Mesenchymal stem cell (in vitro differentiated cells and primary cell): Measurements from ENCODE around the gene ERGIC1.
A peak's percentile ranks its signal among the peaks of the same experiment; 100 is the strongest.

Experiments
- DNase-seq: peaks from one replicate; pipeline ENCODE4 v3.0.0-alpha.2; 2013
- H2AFZ ChIP-seq: one replicate; pipeline ENCODE4 v1.6.1; 2013; ENCODE audit warnings: low read depth, mild to moderate bottlenecking, control low read depth, inconsistent platforms, low read length, moderate library complexity
- H2AK5ac ChIP-seq: 2 replicates; pipeline ENCODE4 v1.6.1; 2013; ENCODE audit warnings: low read length, moderate library complexity, mild to moderate bottlenecking, inconsistent platforms; ENCODE audit not compliant: severe bottlenecking
- H2BK120ac ChIP-seq: one replicate; pipeline ENCODE4 v1.6.1; 2013; ENCODE audit warnings: low read depth, mild to moderate bottlenecking, inconsistent platforms, low read length, moderate library complexity
- H2BK12ac ChIP-seq, 2 experiments: one replicate each; pipeline ENCODE4 v1.6.1; 2013; ENCODE audit warnings: inconsistent platforms in 2 of 2, low read length in 2 of 2, mild to moderate bottlenecking in 2 of 2, moderate library complexity in 2 of 2, control low read depth in 1 of 2
- H2BK15ac ChIP-seq: one replicate; pipeline ENCODE4 v1.6.1; 2013; ENCODE audit warnings: mild to moderate bottlenecking, low read depth, inconsistent platforms; ENCODE audit not compliant: poor library complexity, severe bottlenecking
- H2BK5ac ChIP-seq: 2 replicates; pipeline ENCODE4 v1.6.1; 2013; ENCODE audit warnings: low read depth, mild to moderate bottlenecking, low read length, control low read depth, inconsistent platforms; ENCODE audit not compliant: poor library complexity, severe bottlenecking
- H3K14ac ChIP-seq, 2 experiments: one replicate each; pipeline ENCODE4 v1.6.1; 2013; ENCODE audit warnings: inconsistent platforms in 2 of 2, low read length in 2 of 2, control low read depth in 1 of 2, mild to moderate bottlenecking in 1 of 2, moderate library complexity in 1 of 2
- H3K18ac ChIP-seq, 2 experiments: one replicate each; pipeline ENCODE4 v1.6.1; 2013; ENCODE audit warnings: inconsistent platforms in 2 of 2, low read length in 2 of 2, control low read depth in 1 of 2, low read depth in 1 of 2, mild to moderate bottlenecking in 1 of 2
- H3K23ac ChIP-seq, 2 experiments: one replicate each; pipeline ENCODE4 v1.6.1; 2013; ENCODE audit warnings: inconsistent platforms in 2 of 2, low read length in 2 of 2, mild to moderate bottlenecking in 2 of 2, moderate library complexity in 2 of 2, control low read depth in 1 of 2
- H3K27ac ChIP-seq: 2 replicates; pipeline ENCODE4 v1.5.1; 2013; ENCODE audit warnings: mild to moderate bottlenecking, moderate library complexity, low read length, control low read depth, inconsistent platforms; ENCODE audit not compliant: poor library complexity, severe bottlenecking
- H3K27me3 ChIP-seq, 2 experiments: 2 replicates each; pipeline versions ENCODE4 v1.6.1 to v1.7.0; 2013; ENCODE audit warnings: low read length in 2 of 2, mild to moderate bottlenecking in 2 of 2, moderate library complexity in 2 of 2, control low read depth in 1 of 2, inconsistent platforms in 1 of 2; ENCODE audit not compliant: control insufficient read depth in 1 of 2, insufficient read depth in 1 of 2
- H3K36me3 ChIP-seq, 2 experiments: 2 replicates each; pipeline versions ENCODE4 v1.6.1 to v1.7.0; 2013; ENCODE audit warnings: low read length in 2 of 2, control low read depth in 1 of 2, inconsistent platforms in 1 of 2, low read depth in 1 of 2, mild to moderate bottlenecking in 1 of 2; ENCODE audit not compliant: insufficient read depth in 2 of 2, control insufficient read depth in 1 of 2
- H3K4ac ChIP-seq, 2 experiments: one replicate each; pipeline ENCODE4 v1.6.1; 2013; ENCODE audit warnings: inconsistent platforms in 2 of 2, low read length in 2 of 2, mild to moderate bottlenecking in 2 of 2, moderate library complexity in 2 of 2, control low read depth in 1 of 2, low read depth in 1 of 2
- H3K4me1 ChIP-seq: 2 replicates; pipeline ENCODE4 v1.6.1; 2013; ENCODE audit warnings: low read depth, low read length, control low read depth; ENCODE audit not compliant: control insufficient read depth, insufficient read depth
- H3K4me2 ChIP-seq: 2 replicates; pipeline ENCODE4 v1.6.1; 2013; ENCODE audit warnings: low read length, mild to moderate bottlenecking, inconsistent platforms; ENCODE audit not compliant: poor library complexity, severe bottlenecking
- H3K4me3 ChIP-seq, 2 experiments: 2 replicates each; pipeline versions ENCODE4 v1.5.1 to v1.7.0; 2013; ENCODE audit warnings: low read length in 2 of 2, mild to moderate bottlenecking in 2 of 2, control low read depth in 1 of 2, low read depth in 1 of 2; ENCODE audit not compliant: insufficient read depth in 1 of 2
- H3K79me1 ChIP-seq: replicated peaks from 2 replicates; pipeline ENCODE4 v1.6.1; 2013; ENCODE audit warnings: mild to moderate bottlenecking, control low read depth, low read length, inconsistent platforms; ENCODE audit not compliant: poor library complexity, severe bottlenecking
- H3K9ac ChIP-seq: 2 replicates; pipeline ENCODE4 v1.7.0; 2013; ENCODE audit warnings: mild to moderate bottlenecking, low read length, moderate library complexity
- H3K9me3 ChIP-seq: 2 replicates; pipeline ENCODE4 v1.7.0; 2013; ENCODE audit warnings: mild to moderate bottlenecking, low read length; ENCODE audit not compliant: control insufficient read depth
- H4K8ac ChIP-seq: one replicate; pipeline ENCODE4 v1.6.1; 2013; ENCODE audit warnings: inconsistent platforms, mild to moderate bottlenecking, low read length, moderate library complexity
- H4K91ac ChIP-seq: one replicate; pipeline ENCODE4 v1.6.1; 2013; ENCODE audit warnings: mild to moderate bottlenecking, low read length, inconsistent platforms
- WGBS: methylation state at CpG from one replicate; pipeline ENCODE4 v1.1.7; 2013; ENCODE audit warnings: mixed read lengths; 5-methylcytosine and 5-hydroxymethylcytosine counted together

The ERGIC1 gene

GRCh38 chr5:172890659-172891058 is 56.6 kb downstream of the ERGIC1 start:
- H3K4me1 ChIP-seq, result peaks cover 14% of the 10 kb centered on the region
- H2BK5ac ChIP-seq, result no peak overlapping the region
- no peak overlapping the region for H3K4me3 ChIP-seq
- H4K8ac ChIP-seq, result no peak overlapping the region
- H3K18ac ChIP-seq, result no peak overlapping the region
- no peak overlapping the region for H2BK120ac ChIP-seq
- no peak overlapping the region for H2BK15ac ChIP-seq
- no peak for DNase-seq
- no peak overlapping the region for H3K4me2 ChIP-seq
- no peak overlapping the region for H2AK5ac ChIP-seq
- no peaks in the 10 kb centered on the region for H3K27me3 ChIP-seq
- H3K9ac ChIP-seq, result no peak overlapping the region
- no peaks in the 10 kb centered on the region for H3K9me3 ChIP-seq
- no peak overlapping the region for H4K91ac ChIP-seq
- H3K4ac ChIP-seq, result no peak overlapping the region
- H3K36me3 ChIP-seq, result peaks cover 22 to 62% of the 10 kb centered on the region in 2 experiments
- WGBS, result 95% methylated on average over 6 of the region's 6 CpGs
- H2BK12ac ChIP-seq, result no peak overlapping the region
- no peak overlapping the region for H3K23ac ChIP-seq
- H3K27ac ChIP-seq, result no peak overlapping the region
- no peak overlapping the region for H2AFZ ChIP-seq
- H3K79me1 ChIP-seq, result peaks cover 32% of the 10 kb centered on the region
- no peak overlapping the region for H3K14ac ChIP-seq

- H2AK5ac ChIP-seq, result peak overlapping the region; percentile 85
- no peaks in the 10 kb centered on the region for H3K9me3 ChIP-seq
- peaks cover 18% of the 10 kb centered on the region for H3K4me1 ChIP-seq
- no peaks in the 10 kb centered on the region for H3K27me3 ChIP-seq
- H3K4ac ChIP-seq, result peak overlapping the region; percentile 0 to 24
- no peak overlapping the region for H2BK15ac ChIP-seq
- H2BK5ac ChIP-seq, result no peak overlapping the region
- DNase-seq, result peak; percentile 85
- H3K36me3 ChIP-seq, result peaks cover 23 to 62% of the 10 kb centered on the region in 2 experiments
- peak overlapping the region; percentile 69 for H3K9ac ChIP-seq
- H2BK120ac ChIP-seq, result no peak overlapping the region
- no peak overlapping the region for H3K4me2 ChIP-seq
- peak overlapping the region; percentile 41 to 54 for H3K18ac ChIP-seq
- H3K79me1 ChIP-seq, result peaks cover 24% of the 10 kb centered on the region
- H4K8ac ChIP-seq, result no peak overlapping the region
- no peak overlapping the region for H4K91ac ChIP-seq
- no peak overlapping the region for H3K4me3 ChIP-seq
- 67% methylated on average over 7 of the region's 7 CpGs for WGBS
- H3K27ac ChIP-seq, result peak overlapping the region; percentile 4
- H2BK12ac ChIP-seq, result no peak overlapping the region
- no peak overlapping the region for H2AFZ ChIP-seq
- no peak overlapping the region for H3K23ac ChIP-seq
- H3K14ac ChIP-seq, result no peak overlapping the region
These were observed 57.8 kb downstream of the ERGIC1 start for GRCh38 chr5:172891716-172892421.

- Histone ChIP-seq H3K4me1 (peaks cover 15% of the 10 kb centered on the region), H2BK15ac (no peak overlapping the region), H3K23ac (no peak overlapping the region), H3K4ac (no peak overlapping the region), H3K4me3 (no peak overlapping the region), H2BK120ac (no peak overlapping the region), H3K36me3 (peaks cover 23 to 63% of the 10 kb centered on the region in 2 experiments), H2AK5ac (peak overlapping the region; percentile 57), H3K4me2 (no peak overlapping the region), H4K91ac (no peak overlapping the region), H3K18ac (no peak overlapping the region), H3K79me1 (peaks cover 18% of the 10 kb centered on the region), H2BK12ac (peak overlapping the region in 1 of 2 experiments; percentile 11), H2AFZ (no peak overlapping the region), H3K9ac (peak overlapping the region; percentile 69), H3K14ac (no peak overlapping the region), H4K8ac (no peak overlapping the region), H3K9me3 (no peaks in the 10 kb centered on the region), H3K27me3 (no peaks in the 10 kb centered on the region), H2BK5ac (no peak overlapping the region), H3K27ac (no peak overlapping the region)
- 96% methylated on average over 7 of the region's 7 CpGs for WGBS
- DNase-seq, result no peak
These were observed 58.7 kb downstream of the ERGIC1 start for GRCh38 chr5:172892713-172893112.

GRCh38 chr5:172894767-172895388 is 60.8 kb downstream of the ERGIC1 start:
- no peak overlapping the region for H3K9ac ChIP-seq
- peaks cover 27% of the 10 kb centered on the region for H3K4me1 ChIP-seq
- no peak overlapping the region for H2BK120ac ChIP-seq
- no peak overlapping the region for H3K4me3 ChIP-seq
- no peak overlapping the region for H3K14ac ChIP-seq
- WGBS, result over 99% methylated on average over 7 of the region's 7 CpGs
- peak overlapping the region in 1 of 2 experiments; percentile 38 for H3K4ac ChIP-seq
- DNase-seq, result no peak
- H3K23ac ChIP-seq, result no peak overlapping the region
- H3K79me1 ChIP-seq, result peaks cover 17% of the 10 kb centered on the region
- peak overlapping the region in 1 of 2 experiments; percentile 91 for H2BK12ac ChIP-seq
- no peaks in the 10 kb centered on the region for H3K9me3 ChIP-seq
- no peak overlapping the region for H2BK5ac ChIP-seq
- no peak overlapping the region for H4K8ac ChIP-seq
- no peak overlapping the region for H2AFZ ChIP-seq
- H3K18ac ChIP-seq, result peak overlapping the region in 1 of 2 experiments; percentile 41
- no peaks in the 10 kb centered on the region for H3K27me3 ChIP-seq
- H3K4me2 ChIP-seq, result no peak overlapping the region
- H3K36me3 ChIP-seq, result peaks cover 22 to 63% of the 10 kb centered on the region in 2 experiments
- H4K91ac ChIP-seq, result no peak overlapping the region
- H2BK15ac ChIP-seq, result no peak overlapping the region
- H3K27ac ChIP-seq, result no peak overlapping the region
- peak overlapping the region; percentile 34 for H2AK5ac ChIP-seq
